ENCODE results near the gene RNU1-2.
"Not testable (repeated sequence)": the region's sequence is repeated elsewhere in the genome, so short reads cannot be mapped to it uniquely, and the experiment has no call there.

The RNU1-2 gene

DNA sequence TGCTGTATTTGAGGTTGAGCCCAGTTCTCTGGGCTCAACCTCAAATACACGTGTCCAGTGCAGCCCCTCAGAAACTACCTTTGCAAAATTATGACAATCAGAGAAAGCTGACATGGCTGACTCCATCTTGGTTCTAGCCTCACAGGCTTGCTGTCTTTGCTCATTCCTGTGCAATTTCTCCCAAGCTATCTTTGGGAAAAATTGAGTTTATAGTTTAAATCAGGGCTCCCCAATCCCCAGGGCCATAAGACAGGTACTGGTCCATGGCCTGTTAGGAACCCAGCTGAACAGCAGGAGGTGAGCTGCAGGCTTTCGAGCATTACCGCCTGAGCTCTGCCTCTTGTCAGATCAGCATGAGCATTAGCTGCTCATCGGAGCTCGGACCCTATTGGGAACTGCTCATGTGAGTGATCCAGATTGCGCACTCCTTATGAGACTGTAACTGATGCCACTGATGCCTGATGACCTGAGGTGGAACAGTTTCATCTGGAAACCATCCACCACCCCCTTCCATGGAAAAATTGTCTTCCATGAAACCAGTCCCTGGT, 2.7 kb upstream of the RNU1-2 start:
- DNase-seq (ENCODE audit: extremely low read depth, insufficient read length), result not testable (repeated sequence)

DNA sequence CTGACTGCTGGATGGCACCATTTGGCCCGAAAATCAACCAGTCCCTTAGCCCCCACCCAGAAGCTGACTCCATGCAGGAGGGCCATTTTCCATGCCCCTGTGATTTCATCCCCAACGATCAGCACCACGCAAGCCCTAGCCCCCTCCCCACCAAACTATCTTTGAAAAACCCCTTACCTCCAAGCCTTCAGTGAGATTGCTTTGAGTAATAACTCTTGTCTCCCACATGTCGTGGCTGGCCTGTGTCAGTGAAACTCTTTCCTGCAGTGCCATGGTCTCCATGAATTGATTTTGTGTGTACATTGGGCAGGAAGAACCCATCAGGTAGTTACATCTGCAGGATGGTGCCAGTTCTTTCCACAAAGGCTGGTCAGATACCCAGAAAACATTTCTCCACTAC, 2.0 kb upstream of the RNU1-2 start:
- H3K4me3 ChIP-seq (replicated peaks; ENCODE audit: low read depth, low read length); H3K27me3 ChIP-seq (replicated peaks; ENCODE audit: control insufficient read depth, insufficient read depth, low read length); DNase-seq (ENCODE audit: extremely low read depth, insufficient read length); H3K36me3 ChIP-seq (ENCODE audit: control insufficient read depth, insufficient read depth, low read length): not testable (repeated sequence)

More for the DNA sequence above, 2.7 kb upstream of the RNU1-2 start:
- H3K27me3 ChIP-seq (replicated peaks; ENCODE audit: control insufficient read depth, insufficient read depth, low read length); H3K4me3 ChIP-seq (replicated peaks; ENCODE audit: low read depth, low read length); H3K36me3 ChIP-seq (ENCODE audit: control insufficient read depth, insufficient read depth, low read length): not testable (repeated sequence)

- not testable (repeated sequence) for H3K4me3 ChIP-seq (replicated peaks; ENCODE audit: low read depth, low read length); DNase-seq (ENCODE audit: extremely low read depth, insufficient read length); H3K27me3 ChIP-seq (replicated peaks; ENCODE audit: control insufficient read depth, insufficient read depth, low read length)
These were observed 1.4 kb upstream of the RNU1-2 start for GRCh38 chr1:16894338-16894737.

DNA sequence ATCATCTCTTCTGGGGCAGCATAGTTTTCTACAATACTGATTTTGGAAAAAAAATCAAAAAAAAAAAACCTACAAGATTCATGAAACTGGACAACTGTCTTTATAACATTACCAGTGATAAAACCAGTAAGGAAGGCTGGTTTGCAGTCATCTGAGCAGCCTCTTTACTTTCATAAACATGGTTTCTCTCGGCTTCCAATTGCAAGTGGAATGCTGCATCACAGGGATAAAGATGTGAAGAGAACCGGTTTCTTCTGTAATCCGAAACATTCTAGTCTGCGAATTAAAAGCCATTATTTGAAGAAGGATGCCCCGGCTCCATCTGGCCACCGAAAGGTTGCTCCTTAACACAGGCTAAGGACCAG, 565 bp upstream of the RNU1-2 start:
- H3K36me3 ChIP-seq (ENCODE audit: control insufficient read depth, insufficient read depth, low read length); H3K27me3 ChIP-seq (replicated peaks; ENCODE audit: control insufficient read depth, insufficient read depth, low read length); DNase-seq (ENCODE audit: extremely low read depth, insufficient read length): not testable (repeated sequence)
- H3K4me3 ChIP-seq (replicated peaks; ENCODE audit: low read depth, low read length), result peak overlapping the region; percentile 12

More at GRCh38 chr1:16894338-16894737, 1.4 kb upstream of the RNU1-2 start:
- H3K36me3 ChIP-seq (ENCODE audit: control insufficient read depth, insufficient read depth, low read length), result not testable (repeated sequence)

DNA sequence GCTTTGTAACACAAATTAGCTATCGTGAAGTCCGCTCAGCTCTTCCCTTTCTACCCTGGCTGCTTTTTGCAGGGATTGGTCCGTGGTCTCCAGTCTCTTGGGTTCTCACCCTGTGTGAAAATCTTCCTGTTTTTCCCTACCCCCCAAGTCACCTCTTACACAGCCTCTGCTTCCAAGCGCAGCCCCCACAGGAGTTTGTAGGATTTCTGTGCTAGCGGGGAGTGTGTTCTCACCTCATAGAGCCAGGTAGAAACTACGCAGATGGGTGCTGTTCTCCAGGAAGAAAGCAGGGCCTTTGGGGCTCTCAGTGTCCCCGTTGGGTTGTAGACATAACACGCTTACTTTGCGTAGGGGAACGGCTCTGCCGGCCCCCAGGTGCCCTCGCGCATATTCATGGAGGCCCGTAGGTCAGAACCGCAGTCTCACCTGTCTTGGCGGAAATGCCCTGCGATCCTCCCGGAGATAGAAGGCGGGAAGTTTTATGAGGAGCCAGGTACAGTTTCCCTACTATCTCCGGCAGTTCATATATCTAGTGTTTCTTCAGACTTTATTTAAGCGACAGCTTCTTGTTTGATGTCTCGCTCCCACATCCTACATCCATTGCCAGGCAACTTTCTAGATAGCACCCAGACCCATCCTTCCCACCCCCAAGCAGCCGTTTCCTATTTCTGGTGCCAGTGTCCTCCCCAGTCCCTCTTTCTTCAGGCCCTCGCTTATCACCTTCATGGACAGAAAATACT, 706 bp downstream of the RNU1-2 start:
- H3K4me3 ChIP-seq (replicated peaks; ENCODE audit: low read depth, low read length); H3K27me3 ChIP-seq (replicated peaks; ENCODE audit: control insufficient read depth, insufficient read depth, low read length); H3K36me3 ChIP-seq (ENCODE audit: control insufficient read depth, insufficient read depth, low read length): not testable (repeated sequence)
- peak; percentile 92 for DNase-seq (ENCODE audit: extremely low read depth, insufficient read length)

DNA sequence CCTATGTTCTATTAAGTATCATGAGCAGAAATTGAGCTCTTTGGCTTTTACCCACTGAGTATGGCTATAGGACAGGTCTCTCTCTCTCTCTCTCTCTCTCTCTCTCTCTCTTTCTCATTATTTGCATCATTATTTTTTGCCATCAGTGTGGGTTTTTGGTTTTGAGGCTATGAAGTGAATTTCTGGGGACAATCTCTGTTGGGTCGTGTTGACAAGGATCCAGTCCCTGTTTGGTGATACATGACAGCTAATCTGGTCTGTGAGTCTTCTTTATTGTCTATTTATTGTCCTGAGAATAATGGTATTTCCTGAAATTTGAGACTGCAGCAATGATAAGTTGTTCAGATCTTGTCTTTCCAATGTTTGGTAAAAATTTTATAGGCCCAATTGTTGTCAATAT, 1.9 kb downstream of the RNU1-2 start:
- H3K27me3 ChIP-seq (replicated peaks; ENCODE audit: control insufficient read depth, insufficient read depth, low read length), result not testable (repeated sequence)

DNA sequence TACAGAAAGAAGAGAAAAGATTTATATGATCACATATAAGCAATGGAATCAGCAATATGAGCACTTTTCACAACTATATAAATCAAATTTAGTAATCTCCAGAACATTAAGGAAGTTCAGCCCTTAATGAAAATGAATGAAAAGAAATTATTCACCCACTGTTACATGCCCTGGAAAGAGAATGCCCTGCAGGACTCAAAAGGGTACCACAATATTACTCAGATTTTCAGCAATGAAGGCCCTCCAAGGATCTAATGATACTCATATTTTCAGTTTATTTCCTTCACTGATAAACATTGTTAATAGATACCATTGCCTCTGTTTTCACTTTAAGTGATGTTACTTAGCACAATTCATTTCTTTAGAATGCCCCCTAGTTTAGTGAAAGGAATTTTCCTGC, 2.5 kb downstream of the RNU1-2 start:
- not testable (repeated sequence) for H3K36me3 ChIP-seq (ENCODE audit: control insufficient read depth, insufficient read depth, low read length); DNase-seq (ENCODE audit: extremely low read depth, insufficient read length); H3K4me3 ChIP-seq (replicated peaks; ENCODE audit: low read depth, low read length); H3K27me3 ChIP-seq (replicated peaks; ENCODE audit: control insufficient read depth, insufficient read depth, low read length)

More for the DNA sequence above, 1.9 kb downstream of the RNU1-2 start:
- not testable (repeated sequence) for H3K4me3 ChIP-seq (replicated peaks; ENCODE audit: low read depth, low read length); H3K36me3 ChIP-seq (ENCODE audit: control insufficient read depth, insufficient read depth, low read length); DNase-seq (ENCODE audit: extremely low read depth, insufficient read length)

GRCh38 chr1:16899020-16899419, 3.2 kb downstream of the RNU1-2 start:
- not testable (repeated sequence) for DNase-seq (ENCODE audit: extremely low read depth, insufficient read length); H3K36me3 ChIP-seq (ENCODE audit: control insufficient read depth, insufficient read depth, low read length); H3K4me3 ChIP-seq (replicated peaks; ENCODE audit: low read depth, low read length); H3K27me3 ChIP-seq (replicated peaks; ENCODE audit: control insufficient read depth, insufficient read depth, low read length)

GRCh38 chr1:16900751-16901150, 5.0 kb downstream of the RNU1-2 start:
- peak; percentile 58 for TF ChIP-seq CTCF (IDR thresholded peaks at IDR 0.05; ENCODE audit: insufficient read depth, low read length, poor library complexity, severe bottlenecking)
- no peak overlapping the region for H3K4me3 ChIP-seq (replicated peaks; ENCODE audit: low read depth, low read length)
- H3K27me3 ChIP-seq (replicated peaks; ENCODE audit: control insufficient read depth, insufficient read depth, low read length), result no peaks in the 10 kb centered on the region
- no peak for DNase-seq (ENCODE audit: extremely low read depth, insufficient read length)
- H3K36me3 ChIP-seq (ENCODE audit: control insufficient read depth, insufficient read depth, low read length), result no peaks in the 10 kb centered on the region

DNA sequence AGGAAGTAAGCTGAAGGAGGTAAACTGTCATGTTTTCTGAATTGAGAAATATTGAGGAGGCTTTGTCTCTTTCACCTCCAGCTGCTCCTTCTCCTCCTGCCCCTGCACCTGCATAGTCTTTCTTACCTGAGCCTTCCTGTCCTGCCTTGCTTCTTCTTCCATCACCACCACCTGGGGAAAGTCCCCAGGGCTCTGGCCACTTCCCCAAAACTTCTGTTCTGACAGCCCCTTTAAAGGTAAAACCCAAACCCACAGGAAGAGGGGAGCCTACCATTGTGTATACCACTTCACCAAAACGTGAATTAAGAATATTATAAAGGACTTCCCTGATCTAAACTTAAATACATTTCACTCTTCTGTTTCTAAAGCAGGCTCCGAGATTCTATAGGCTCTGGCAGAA, 5.6 kb downstream of the RNU1-2 start:
- not testable (repeated sequence) for H3K4me3 ChIP-seq (replicated peaks; ENCODE audit: low read depth, low read length); H3K36me3 ChIP-seq (ENCODE audit: control insufficient read depth, insufficient read depth, low read length); DNase-seq (ENCODE audit: extremely low read depth, insufficient read length); H3K27me3 ChIP-seq (replicated peaks; ENCODE audit: control insufficient read depth, insufficient read depth, low read length)

All from GM06990 (cell line).